A549 treated with Mapracorat at 1 μM for 4 hours (cell line): Measurements from ENCODE around the gene AQP12A. TPM values are rescaled to one million over a fixed set of nuclear protein-coding genes. Genes with fewer than 3 reads are reported as not detected.

ENCODE experiments used
- total RNA-seq: library from RNA; stranded (reverse); fragments of 200-300 nt; extraction: Qiagen RNA extraction; gene quantifications from 5 replicates; pipeline ENCODE4 v1.2.3, GENCODE V29; 2022

The AQP12A gene, protein sequence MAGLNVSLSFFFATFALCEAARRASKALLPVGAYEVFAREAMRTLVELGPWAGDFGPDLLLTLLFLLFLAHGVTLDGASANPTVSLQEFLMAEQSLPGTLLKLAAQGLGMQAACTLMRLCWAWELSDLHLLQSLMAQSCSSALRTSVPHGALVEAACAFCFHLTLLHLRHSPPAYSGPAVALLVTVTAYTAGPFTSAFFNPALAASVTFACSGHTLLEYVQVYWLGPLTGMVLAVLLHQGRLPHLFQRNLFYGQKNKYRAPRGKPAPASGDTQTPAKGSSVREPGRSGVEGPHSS
- total RNA-seq: not detected in 5 replicates

GRCh38 chr2:240691631-240692420 is at the start of gene AQP12A:
Gene AQP12A (plus strand): TSS chr2:240691866. CDS start chr2:240691914, 48 bp downstream.

GRCh38 chr2:240682431-240683224 is 9.0 kb upstream of the AQP12A start, which contains the start of gene AQP12B:
Gene AQP12B (minus strand): TSS chr2:240682885. CDS start chr2:240682837, 48 bp downstream.

Other genes starting within 250 kb of the AQP12A start
- gene ANKMY1, start 133.9 kb upstream of the AQP12A start, total RNA-seq: 7.8 to 11.8 TPM (median 9.6 TPM) in 5 replicates
- gene DUSP28, start 131.5 kb upstream of the AQP12A start, total RNA-seq: 5.5 to 9.2 TPM (median 7.9 TPM) in 5 replicates
- 52.1 to 67.2 TPM (median 60.2 TPM) in 5 replicates for gene RNPEPL1, start 123.4 kb upstream of the AQP12A start, total RNA-seq
- gene CAPN10, start 105.1 kb upstream of the AQP12A start, total RNA-seq: 15.6 to 29.2 TPM (median 26.9 TPM) in 5 replicates
- 0.50 to 1.1 TPM (median 0.67 TPM) in 5 replicates for gene GPR35, start 66.4 kb upstream of the AQP12A start, total RNA-seq
- gene AQP12B, start 9.0 kb upstream of the AQP12A start, total RNA-seq: not detected in 5 replicates
- gene KIF1A, start 128.4 kb downstream of the AQP12A start, total RNA-seq: 0.73 to 1.5 TPM (median 0.97 TPM) in 5 replicates
- gene AGXT, start 177.0 kb downstream of the AQP12A start, total RNA-seq: not detected in 5 replicates
- 0.11 to 0.28 TPM (median 0.20 TPM) in 5 replicates for gene MAB21L4, start 204.3 kb downstream of the AQP12A start, total RNA-seq
- not detected in 5 replicates for gene CROCC2, start 214.5 kb downstream of the AQP12A start, total RNA-seq